HepG2 (cell line): Measurements from ENCODE around the gene EFNA4.

Experiments
- EZH2 ChIP-seq: conservative IDR thresholded peaks from 2 replicates; pipeline ENCODE4 v1.6.1; 2012; ENCODE audit warnings: mild to moderate bottlenecking, low read depth, low read length, moderate library complexity
- MAFG ChIP-seq: sonication (generic); formaldehyde crosslinking; IDR thresholded peaks from 2 replicates; pipeline ENCODE4 v1.5.1; 2020; ENCODE audit warnings: mild to moderate bottlenecking, missing genetic modification reagents
- NRL ChIP-seq: sonication (generic); formaldehyde crosslinking; IDR thresholded peaks from 2 replicates; pipeline ENCODE4 v1.5.0; 2020; ENCODE audit warnings: missing genetic modification reagents, mild to moderate bottlenecking, moderate library complexity, borderline replicate concordance
- TCF12 ChIP-seq, 2 experiments: fragments of 450-650 bp in 1 of 2; sonication (generic) in 1 of 2; formaldehyde crosslinking in 1 of 2; IDR thresholded peaks; 2 replicates each; pipeline versions ENCODE4 v1.6.1 to v1.8.0; 2017 to 2022; ENCODE audit warnings: antibody characterized with exemption in 1 of 2, mild to moderate bottlenecking in 1 of 2, missing genetic modification reagents in 1 of 2, moderate library complexity in 1 of 2
- TCF7L2 ChIP-seq: IDR thresholded peaks from 2 replicates; pipeline ENCODE4 v1.6.1; 2011; ENCODE audit warnings: mild to moderate bottlenecking, low read depth, low read length, moderate library complexity
- ZNF235 ChIP-seq: sonication (generic); formaldehyde crosslinking; IDR thresholded peaks from 2 replicates; pipeline ENCODE4 v1.8.1; 2023; ENCODE audit warnings: mild to moderate bottlenecking, missing genetic modification reagents, borderline replicate concordance
- ZNF326 ChIP-seq: sonication (generic); formaldehyde crosslinking; IDR thresholded peaks from 2 replicates; pipeline ENCODE4 v1.4.0; 2020; ENCODE audit warnings: missing genetic modification reagents, borderline replicate concordance
- TF ChIP-seq, protein P1 (sequence below): sonication (generic); formaldehyde crosslinking; IDR thresholded peaks from 2 replicates; pipeline ENCODE4 v1.5.0; 2020; ENCODE audit warnings: mild to moderate bottlenecking, missing genetic modification reagents, moderate library complexity
- TF ChIP-seq, protein P2 (sequence below): sonication (generic); formaldehyde crosslinking; IDR thresholded peaks from 2 replicates; pipeline ENCODE4 v1.5.0; 2020; ENCODE audit warnings: mild to moderate bottlenecking, missing genetic modification reagents
- TF ChIP-seq, protein P3 (sequence below): sonication (generic); formaldehyde crosslinking; IDR thresholded peaks from 2 replicates; pipeline ENCODE4 v1.5.0; 2020; ENCODE audit warnings: mild to moderate bottlenecking, missing genetic modification reagents

DNA sequence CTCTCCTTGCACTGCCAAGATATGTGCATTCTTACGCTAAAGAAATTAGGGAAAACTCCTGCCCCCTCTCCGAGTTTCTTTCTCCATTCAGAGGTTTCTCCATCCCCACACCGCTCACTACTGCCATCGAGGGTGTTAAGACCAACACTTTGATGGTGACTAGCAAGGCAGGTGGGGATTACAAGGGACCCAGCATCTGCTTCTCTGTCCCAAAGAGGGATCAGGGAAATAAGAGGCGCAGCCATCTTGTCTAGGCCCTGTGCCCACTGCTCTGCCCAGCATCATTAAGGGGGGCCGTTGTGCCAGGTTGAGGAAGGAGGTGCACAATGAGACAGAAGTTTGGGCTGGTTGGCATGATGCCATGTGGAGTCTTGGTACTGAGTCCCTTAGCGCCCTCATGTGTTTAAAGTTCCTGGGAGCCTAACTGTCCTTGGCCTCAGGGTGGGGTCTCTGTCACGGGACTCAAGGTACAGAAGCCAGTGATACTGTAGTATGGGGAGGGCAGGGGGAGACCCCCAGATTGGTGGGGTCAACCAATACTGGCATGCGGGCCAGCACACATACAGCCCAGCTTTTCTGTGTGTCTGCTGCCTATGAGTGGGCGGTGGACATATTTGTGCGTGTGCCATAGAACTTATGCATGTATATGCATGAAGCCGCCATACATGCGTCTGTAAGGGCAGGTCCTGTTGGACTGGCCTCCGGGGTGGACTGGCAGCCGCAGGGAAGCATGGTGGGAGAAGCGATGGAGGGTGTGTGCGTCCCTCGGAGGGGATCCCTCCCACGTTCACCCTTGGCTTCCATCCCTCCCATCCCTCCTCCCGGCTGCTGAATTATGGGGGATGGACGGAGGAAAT lies 20.6 kb downstream of the EFNA4 start:
- TF ChIP-seq ZNF326 (CRISPR knock-in tag) = no peak
- TF ChIP-seq, protein P1, sequence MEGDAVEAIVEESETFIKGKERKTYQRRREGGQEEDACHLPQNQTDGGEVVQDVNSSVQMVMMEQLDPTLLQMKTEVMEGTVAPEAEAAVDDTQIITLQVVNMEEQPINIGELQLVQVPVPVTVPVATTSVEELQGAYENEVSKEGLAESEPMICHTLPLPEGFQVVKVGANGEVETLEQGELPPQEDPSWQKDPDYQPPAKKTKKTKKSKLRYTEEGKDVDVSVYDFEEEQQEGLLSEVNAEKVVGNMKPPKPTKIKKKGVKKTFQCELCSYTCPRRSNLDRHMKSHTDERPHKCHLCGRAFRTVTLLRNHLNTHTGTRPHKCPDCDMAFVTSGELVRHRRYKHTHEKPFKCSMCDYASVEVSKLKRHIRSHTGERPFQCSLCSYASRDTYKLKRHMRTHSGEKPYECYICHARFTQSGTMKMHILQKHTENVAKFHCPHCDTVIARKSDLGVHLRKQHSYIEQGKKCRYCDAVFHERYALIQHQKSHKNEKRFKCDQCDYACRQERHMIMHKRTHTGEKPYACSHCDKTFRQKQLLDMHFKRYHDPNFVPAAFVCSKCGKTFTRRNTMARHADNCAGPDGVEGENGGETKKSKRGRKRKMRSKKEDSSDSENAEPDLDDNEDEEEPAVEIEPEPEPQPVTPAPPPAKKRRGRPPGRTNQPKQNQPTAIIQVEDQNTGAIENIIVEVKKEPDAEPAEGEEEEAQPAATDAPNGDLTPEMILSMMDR = peak; percentile 41
- no peak for TF ChIP-seq TCF7L2
- TF ChIP-seq TCF12 (IDR thresholded peaks at IDR 0.05) = no peak
- TF ChIP-seq TCF12 (CRISPR knock-in tag; IDR thresholded peaks at IDR 0.05) = no peak
- no peak for TF ChIP-seq MAFG (CRISPR knock-in tag)
- TF ChIP-seq ZNF235 (CRISPR knock-in tag) = no peak
- TF ChIP-seq, protein P2, sequence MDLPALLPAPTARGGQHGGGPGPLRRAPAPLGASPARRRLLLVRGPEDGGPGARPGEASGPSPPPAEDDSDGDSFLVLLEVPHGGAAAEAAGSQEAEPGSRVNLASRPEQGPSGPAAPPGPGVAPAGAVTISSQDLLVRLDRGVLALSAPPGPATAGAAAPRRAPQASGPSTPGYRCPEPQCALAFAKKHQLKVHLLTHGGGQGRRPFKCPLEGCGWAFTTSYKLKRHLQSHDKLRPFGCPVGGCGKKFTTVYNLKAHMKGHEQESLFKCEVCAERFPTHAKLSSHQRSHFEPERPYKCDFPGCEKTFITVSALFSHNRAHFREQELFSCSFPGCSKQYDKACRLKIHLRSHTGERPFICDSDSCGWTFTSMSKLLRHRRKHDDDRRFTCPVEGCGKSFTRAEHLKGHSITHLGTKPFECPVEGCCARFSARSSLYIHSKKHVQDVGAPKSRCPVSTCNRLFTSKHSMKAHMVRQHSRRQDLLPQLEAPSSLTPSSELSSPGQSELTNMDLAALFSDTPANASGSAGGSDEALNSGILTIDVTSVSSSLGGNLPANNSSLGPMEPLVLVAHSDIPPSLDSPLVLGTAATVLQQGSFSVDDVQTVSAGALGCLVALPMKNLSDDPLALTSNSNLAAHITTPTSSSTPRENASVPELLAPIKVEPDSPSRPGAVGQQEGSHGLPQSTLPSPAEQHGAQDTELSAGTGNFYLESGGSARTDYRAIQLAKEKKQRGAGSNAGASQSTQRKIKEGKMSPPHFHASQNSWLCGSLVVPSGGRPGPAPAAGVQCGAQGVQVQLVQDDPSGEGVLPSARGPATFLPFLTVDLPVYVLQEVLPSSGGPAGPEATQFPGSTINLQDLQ (CRISPR knock-in tag) = no peak
- TF ChIP-seq, protein P3, sequence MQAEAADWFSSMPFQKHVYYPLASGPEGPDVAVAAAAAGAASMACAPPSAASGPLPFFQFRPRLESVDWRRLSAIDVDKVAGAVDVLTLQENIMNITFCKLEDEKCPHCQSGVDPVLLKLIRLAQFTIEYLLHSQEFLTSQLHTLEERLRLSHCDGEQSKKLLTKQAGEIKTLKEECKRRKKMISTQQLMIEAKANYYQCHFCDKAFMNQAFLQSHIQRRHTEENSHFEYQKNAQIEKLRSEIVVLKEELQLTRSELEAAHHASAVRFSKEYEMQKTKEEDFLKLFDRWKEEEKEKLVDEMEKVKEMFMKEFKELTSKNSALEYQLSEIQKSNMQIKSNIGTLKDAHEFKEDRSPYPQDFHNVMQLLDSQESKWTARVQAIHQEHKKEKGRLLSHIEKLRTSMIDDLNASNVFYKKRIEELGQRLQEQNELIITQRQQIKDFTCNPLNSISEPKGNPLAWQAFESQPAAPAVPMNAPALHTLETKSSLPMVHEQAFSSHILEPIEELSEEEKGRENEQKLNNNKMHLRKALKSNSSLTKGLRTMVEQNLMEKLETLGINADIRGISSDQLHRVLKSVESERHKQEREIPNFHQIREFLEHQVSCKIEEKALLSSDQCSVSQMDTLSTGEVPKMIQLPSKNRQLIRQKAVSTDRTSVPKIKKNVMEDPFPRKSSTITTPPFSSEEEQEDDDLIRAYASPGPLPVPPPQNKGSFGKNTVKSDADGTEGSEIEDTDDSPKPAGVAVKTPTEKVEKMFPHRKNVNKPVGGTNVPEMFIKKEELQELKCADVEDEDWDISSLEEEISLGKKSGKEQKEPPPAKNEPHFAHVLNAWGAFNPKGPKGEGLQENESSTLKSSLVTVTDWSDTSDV (CRISPR knock-in tag) = no peak
- no peak for TF ChIP-seq NRL (CRISPR knock-in tag)
- TF ChIP-seq EZH2 = no peak
